HG03354 (cell line): ENCODE data around the gene CNGA3.
"Not testable (repeated sequence)": the region's sequence is repeated elsewhere in the genome, so short reads cannot be mapped to it uniquely, and the experiment has no call there.

ENCODE experiments used
- ATAC-seq: cut with Tn5 transposase; IDR thresholded peaks from one replicate; pipeline ENCODE4 v1.9.1; 2021; ENCODE audit warnings: mild to moderate bottlenecking; ENCODE audit not compliant: unreplicated experiment, poor library complexity, severe bottlenecking

CNGA3 gene

GRCh38 chr2:98346311-98347236 is at the start of gene CNGA3:
CNGA3 (plus strand) TSS chr2:98346456; CDS start chr2:98369976, 23,520 bp downstream.
- no peak for ATAC-seq

GRCh38 chr2:98297817-98298682 is 48.2 kb upstream of the CNGA3 start:
- no peak for ATAC-seq

- no peak for ATAC-seq
These were observed 47.5 kb upstream of the CNGA3 start for GRCh38 chr2:98298683-98299164.

GRCh38 chr2:98299211-98299905 is 46.9 kb upstream of the CNGA3 start:
- ATAC-seq = no peak

GRCh38 chr2:98300141-98300874 is 45.9 kb upstream of the CNGA3 start:
- no peak for ATAC-seq

GRCh38 chr2:98301469-98301868 is 44.8 kb upstream of the CNGA3 start:
- ATAC-seq = no peak

GRCh38 chr2:98307131-98307696 is 39.0 kb upstream of the CNGA3 start:
- not testable (repeated sequence) for ATAC-seq

GRCh38 chr2:98308068-98308467 is 38.2 kb upstream of the CNGA3 start:
- ATAC-seq = no peak

- no peak for ATAC-seq
These were observed 37.7 kb upstream of the CNGA3 start for GRCh38 chr2:98308532-98308931.

GRCh38 chr2:98309580-98309979 is 36.7 kb upstream of the CNGA3 start:
- ATAC-seq = no peak

GRCh38 chr2:98310010-98310409 is 36.2 kb upstream of the CNGA3 start:
- no peak for ATAC-seq

GRCh38 chr2:98311090-98311489 is 35.2 kb upstream of the CNGA3 start:
- no peak for ATAC-seq

- no peak for ATAC-seq
These were observed 34.3 kb upstream of the CNGA3 start for GRCh38 chr2:98311771-98312545.

GRCh38 chr2:98313492-98314250 is 32.6 kb upstream of the CNGA3 start:
- ATAC-seq = no peak

- no peak for ATAC-seq
These were observed 32.0 kb upstream of the CNGA3 start for GRCh38 chr2:98314251-98314650.

- ATAC-seq = no peak
These were observed 30.3 kb upstream of the CNGA3 start for GRCh38 chr2:98315957-98316356.

GRCh38 chr2:98317214-98317613 is 29.0 kb upstream of the CNGA3 start:
- no peak for ATAC-seq
